Activated CD4-positive, CD25-positive, alpha-beta regulatory T cell treated with anti-CD3 and anti-CD28 coated beads, Interleukin-2, amount 50 U/mL, for 16 hours (primary cell): ENCODE results near the gene UBP1.
"Not testable (repeated sequence)": the region's sequence is repeated elsewhere in the genome, so short reads cannot be mapped to it uniquely, and the experiment has no call there.

Source experiments
- DNase-seq: peaks from one replicate; pipeline ENCODE4 v3.0.0-alpha.2; 2020; ENCODE audit warnings: low read depth, low spot score

The UBP1 gene

DNA sequence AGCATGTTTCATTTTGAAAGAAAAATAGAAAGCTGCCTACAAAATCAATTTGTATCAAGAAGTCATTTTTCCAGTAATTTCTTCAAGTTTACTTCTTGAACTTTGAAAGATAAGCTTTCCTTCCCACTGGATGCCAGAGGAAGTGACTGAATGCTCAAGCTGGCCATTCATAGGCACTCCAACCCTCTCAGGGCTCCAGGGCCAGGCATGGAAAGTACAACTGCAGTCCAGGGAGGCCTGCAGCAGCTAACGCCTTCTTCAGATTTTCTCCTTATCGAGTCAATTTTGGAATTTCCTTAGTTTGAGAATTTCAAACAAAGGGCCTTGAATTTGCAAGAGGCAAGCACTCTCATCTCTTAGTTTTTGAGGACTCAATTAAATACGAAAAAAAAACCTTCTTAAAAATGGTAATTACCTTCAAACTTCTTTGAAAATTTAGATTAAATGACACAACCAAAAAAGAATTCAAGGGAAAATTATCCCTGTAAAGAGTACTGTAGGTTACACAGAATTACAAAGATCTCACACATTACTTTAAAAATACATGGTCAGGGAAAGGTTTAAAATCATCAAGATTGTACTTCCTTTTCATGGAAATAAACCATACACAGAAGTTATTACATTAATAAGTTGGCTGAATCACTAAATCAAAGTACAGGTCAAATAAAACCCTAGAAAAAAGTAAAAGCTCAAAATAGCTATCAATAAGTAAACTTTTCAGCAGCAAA lies 2.5 kb downstream of the UBP1 start:
- no peak for DNase-seq

DNA sequence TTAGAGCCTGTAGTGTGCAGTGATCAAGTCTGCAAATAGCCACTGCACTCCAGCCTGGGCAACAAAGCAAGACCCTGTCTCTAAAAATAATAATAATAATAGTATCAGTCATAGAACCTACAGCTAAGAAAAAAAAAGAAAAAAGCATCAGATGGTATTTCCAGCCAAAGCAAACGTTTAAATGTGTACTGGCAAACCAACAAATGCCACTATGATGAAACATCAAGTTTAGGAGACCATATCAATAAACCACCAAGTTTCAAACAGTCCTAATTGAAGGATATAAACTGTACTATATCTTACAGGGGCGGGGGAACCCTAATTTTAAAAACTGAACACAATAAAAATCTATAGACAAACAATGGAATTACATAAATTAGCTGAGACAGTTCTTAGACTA lies 6.4 kb downstream of the UBP1 start:
- no peak for DNase-seq

DNA sequence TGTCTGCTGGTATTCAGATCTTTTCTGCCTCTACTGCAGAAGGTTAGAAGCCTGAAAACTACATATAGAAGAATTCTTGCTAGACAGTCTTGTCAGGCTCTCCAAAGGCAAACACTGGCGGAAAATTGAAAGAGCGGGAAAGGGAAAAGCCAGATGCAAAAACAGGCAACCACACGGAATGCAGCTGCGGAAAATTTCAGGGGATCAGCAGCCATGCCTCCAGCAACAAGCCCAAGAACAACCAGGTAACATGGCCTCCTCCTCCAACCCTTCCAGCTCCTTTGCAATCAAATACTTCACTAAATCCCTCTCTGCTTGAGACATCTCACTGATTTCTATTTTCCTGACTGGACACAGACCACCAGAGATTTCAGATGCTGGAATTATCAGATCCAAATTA lies 9.6 kb downstream of the UBP1 start:
- no peak for DNase-seq

DNA sequence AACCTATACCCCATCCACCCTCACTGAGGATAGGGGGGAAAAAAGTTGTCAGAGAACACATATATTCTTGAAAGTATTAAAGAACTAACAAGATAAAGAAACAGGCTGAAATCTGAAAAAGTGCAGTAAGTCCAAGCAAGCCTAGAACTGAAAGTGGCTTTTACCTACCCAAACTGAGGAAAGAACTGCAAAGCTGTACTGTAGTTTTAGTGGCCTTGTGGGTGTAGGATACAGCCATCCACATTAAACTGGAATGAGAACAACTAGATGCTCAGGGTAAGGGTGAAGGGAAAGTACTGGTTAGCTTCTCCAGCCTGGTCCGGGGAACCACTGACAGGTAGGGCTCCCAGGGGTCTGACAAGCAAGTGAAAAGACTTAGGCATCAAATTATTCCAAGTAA lies 10.1 kb downstream of the UBP1 start:
- DNase-seq: no peak

DNA sequence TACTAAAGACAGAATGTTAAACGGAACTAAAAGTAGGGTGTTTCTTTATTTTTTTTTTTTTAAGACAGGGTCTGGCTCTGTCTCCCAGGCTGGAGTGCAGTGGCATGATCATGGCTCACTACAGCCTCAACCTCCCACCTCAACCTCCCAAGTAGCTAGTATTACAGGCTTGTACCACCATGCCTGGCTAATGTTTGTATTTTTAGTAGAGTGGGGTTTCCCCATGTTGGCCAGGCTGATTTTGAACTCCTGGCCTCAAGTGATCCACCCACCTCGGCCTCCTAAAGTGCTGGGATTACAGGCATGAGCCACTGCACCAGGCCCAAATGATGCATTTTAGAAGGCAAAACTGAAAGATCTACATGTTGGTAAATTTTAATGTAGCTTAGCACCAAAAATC lies 10.9 kb downstream of the UBP1 start:
- DNase-seq: not testable (repeated sequence)

DNA sequence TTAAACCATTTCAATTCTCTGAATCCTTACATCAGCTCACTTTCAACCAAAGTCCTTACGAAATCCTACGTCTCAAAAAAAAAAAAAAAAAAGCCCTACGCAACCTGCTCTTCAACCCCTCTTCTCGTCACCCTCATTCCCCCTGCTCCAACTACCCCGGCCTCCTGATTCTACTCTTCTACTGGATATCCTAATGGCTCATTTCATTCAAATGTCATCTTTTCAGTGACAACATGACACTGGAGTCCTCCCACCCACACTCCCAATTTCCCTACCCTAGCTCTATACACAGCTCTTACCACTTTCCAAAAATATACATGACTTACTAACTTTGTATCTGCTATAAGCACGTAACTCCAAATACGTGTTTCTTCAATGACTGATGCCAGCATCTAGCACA lies 11.5 kb downstream of the UBP1 start:
- DNase-seq: no peak

DNA sequence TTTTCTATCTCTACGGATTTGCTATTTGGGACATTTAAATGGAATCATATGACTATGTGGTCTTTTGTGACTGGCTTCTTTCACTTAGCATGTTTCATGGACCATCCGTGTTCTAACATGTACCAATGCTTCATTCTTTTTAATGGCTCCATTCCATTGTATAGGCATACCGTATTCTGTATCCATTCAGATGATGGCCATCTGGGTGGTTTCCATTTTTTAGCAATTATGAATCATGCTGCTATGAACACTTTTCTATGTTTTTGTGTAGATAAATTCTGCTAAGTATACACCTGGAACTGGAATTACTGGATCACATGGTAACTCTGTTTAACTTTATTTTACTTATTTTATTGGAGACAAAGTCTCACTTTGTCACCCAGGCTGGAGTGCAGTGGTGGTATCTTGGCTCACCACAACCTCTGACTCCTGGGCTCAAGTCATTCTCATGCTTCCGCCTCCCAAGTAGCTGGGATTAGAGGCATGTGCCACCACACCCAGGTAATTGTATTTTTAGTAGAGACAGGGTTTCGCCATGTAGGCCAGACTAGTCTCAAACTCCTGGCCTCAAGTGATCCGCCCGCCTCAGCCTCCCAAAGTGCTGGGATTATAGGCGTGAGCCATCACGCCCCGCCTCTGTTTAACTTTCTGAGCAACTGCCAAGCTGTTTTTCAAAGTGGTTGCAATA lies 13.4 kb downstream of the UBP1 start:
- no peak for DNase-seq

DNA sequence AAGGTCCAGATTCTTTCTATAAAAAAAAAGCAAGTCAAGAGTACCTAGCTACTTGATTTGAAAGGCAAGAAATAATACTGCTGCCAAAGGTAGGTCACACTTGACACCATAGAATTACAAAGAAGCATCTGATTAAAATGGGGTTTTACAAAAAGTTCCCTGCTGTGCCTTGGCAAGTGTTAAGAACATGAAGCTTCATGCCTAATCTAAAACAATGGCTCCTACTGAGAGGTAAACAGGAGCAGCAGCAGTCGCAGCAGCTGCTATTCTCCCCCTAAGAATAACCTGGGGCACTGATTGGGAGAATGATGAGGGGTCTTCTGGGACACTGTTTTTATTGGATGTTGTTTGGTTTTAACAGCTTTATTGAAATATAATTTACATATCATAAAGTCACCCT lies 14.1 kb downstream of the UBP1 start:
- no peak for DNase-seq

DNA sequence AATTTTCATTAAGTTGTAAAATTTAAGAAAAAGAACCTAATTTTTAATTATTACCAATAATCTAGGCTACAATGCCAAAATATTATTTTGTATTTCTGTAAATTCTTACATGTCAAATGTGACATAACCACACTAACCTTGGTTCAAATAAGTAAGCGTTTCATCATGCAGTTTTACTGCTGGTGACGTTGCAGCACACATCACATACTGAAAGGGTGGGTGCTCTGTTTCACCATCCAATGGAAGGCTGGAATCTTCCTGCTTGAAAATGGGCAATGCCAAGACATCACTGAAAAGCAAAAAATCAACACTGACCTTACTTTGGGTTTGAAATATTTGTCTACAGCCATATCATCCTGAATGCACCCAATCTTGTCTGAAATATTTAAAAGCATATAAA lies 14.8 kb downstream of the UBP1 start:
- DNase-seq: no peak

DNA sequence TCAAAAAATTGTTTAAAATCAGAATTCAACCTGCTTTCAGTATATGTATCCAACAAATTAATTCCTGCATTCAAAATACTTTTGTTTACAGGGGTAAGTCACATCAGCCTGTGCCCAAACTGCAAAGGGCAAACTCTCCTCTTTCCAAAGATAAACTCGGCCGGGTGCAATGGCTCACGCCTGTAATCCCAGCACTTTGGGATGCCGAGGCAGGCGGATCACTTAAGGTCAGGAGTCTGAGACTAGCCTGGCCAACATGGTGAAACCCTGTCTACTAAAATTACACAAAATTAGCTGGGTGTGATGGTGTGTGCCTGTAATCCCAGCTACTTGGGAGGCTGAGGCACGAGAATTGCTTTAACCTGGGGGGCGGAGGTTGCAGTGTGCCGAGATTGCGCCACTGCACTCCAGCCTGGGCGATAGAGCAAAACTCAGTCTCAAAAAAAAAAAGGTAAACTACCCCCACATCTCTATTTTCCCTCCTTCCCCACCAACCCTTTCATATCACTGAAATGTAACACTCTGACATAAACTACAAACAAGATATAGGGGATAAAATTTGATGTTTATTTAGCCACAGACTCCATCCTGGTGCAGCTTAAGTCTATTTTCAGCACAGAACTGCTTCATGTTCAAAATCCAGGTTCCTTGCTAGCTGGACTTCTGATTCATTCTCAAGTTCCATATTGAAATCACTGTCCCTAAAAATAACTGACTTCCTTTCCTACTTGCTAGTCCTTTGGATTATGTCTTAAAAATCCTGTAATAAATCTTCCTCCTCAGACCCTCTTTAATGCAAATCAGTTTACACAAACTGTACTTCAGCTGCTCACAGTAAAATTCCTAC lies 15.4 kb downstream of the UBP1 start:
- no peak for DNase-seq

DNA sequence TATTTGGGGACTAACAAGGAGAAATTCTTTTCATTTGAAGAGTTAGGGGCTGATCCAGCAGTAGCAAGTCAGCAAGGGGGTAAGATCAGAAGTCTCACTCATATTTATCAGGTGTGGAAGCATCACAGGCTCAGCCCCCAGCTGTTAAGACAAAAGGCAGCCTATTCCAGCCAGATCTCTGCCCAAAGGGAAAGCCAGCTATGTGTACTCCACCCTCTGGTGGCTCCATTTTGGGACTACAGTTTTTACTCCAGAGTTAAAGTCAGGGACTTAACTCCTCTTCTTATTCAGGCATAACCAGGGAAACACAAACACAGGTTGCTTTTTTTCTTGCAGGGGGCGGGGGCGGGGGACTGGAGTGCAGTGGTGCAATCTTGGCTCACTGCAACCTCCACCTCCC lies 19.2 kb downstream of the UBP1 start:
- DNase-seq: no peak

DNA sequence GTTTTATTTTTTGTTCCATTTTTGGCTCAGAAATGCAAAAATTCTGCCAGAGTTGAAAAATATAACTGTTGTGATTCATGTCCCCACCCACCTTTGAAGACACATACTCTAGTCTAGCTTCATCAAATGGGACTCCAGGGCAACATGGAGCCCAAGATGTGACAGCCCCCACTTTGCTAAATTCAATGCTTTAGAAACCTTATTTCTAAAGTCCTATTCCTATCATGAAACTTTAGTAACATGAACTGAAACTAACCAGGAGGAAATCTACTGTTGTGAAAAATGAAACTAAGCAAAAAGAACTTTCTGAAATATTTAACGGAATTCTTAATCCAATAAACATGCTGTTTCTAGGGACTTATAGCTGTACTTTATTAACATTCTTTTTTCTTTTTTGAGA lies 20.3 kb downstream of the UBP1 start:
- no peak for DNase-seq

DNA sequence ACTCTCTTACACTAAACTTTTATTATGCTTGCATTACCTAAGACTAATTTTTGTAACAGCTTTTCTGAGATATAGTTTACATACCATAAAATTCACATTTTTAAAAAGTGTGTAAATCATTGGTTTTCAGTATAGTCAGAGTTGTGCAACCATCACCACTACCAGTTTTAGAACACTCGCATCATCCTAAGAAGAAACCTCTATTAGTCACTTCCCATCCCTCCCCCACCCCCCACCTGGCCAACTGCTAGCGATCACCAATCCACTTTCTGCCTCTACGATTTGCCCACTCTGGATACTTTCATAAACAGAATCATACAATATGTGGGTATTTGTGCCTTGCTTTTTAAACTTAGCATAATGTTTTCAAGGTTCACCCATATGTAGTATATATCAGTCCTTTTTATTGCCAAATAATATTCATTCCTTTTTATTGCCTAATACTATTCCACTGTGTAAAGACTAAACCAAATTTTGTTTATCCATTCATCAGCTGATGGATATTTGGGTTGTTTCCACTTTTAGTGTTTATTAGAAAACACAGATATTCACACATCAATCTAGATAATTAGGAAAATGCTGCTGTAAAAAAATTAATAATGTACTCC lies 23.0 kb downstream of the UBP1 start:
- no peak for DNase-seq

DNA sequence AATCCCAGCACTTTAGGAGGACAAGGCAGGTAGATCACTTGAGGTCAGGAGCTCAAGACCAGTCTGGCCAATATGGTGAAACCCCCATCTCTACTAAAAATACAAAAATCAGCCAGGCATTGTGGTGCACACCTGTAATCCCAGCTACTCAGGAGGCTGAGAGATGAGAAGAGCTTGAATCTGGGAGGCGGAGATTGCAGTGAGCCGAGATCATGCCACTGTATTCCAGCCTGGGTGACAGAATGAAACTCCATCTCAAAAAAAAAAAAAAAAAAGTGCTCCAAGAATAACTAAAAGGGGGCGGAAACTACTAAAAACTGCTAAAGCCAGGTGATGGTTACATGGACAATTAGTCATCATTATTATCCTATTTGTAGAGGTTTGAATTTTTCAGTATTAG lies 29.4 kb downstream of the UBP1 start:
- DNase-seq: not testable (repeated sequence)

DNA sequence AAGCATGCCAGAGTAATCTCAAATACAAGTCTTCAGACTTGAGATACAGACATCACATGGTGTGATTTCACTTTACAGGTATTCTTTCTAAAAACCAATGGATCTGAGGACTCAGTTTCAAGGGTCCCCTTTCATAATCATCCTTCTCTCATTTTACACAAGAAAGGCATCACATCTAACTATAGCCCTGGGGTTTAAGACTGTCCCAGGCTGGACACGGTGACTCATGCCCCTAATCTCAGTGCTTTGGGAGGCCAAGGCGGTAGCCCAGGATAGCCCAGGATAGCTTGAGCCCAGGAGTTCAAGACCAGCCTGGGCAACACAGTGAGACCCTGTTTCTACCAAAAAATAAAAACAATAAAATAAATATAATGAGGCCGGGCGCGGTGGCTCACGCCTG lies 36.4 kb downstream of the UBP1 start:
- no peak for DNase-seq

DNA sequence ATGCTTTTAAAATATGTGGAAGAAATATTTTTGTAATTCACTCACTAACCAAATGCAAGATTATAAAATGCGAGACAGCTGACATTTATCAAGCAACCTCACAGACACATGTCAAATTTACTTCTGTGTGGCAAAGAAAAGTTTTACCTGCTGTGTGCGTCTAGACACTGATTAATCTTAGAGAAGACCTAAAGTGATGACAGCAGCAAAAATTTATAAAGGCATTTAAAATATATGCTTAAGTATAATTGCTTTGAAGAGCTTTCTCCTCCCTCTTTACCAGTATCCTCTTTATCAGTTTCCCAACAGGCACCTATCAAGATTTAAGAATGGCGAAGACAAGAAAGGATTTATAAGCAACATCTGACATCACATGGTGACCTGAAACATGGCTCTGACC lies 37.3 kb downstream of the UBP1 start:
- DNase-seq: no peak

DNA sequence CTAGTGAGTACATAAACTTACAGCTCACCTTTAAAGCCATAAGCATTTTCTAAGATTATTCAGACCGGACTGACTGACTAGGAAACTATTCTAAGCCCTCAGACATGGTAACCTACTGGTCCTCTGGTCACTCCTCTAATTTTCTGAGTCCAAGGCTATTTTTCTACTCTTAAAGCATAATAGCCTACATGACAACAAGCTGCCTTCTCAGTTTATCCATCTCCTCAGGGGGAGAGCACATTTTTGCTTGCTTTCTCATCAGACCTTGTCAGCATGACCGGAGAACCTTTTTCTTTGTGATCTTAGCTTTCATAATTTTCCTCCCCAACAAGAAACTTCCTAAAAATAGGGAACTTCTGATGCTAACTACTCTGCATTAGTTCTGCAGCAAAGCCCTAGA lies 38.4 kb downstream of the UBP1 start:
- DNase-seq: no peak

DNA sequence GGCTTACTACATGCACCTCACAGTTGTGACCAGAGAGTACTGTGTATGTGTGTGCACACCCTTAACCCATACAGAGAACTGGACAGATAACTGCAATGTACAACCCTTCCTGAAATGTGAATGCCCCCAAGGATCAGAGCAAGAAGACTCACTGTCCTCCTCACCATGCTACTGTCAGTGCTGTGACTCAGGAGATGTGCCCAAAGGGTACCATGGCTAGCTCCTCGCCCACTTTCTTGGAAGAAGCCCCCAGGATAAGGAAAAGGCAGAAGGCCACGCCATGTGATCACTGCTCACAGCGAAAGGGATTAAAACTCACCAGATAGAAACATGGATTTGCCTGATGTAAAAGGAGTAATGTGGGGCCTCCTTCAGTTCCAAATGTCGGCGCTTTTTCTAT lies 41.8 kb downstream of the UBP1 start:
- no peak for DNase-seq

DNA sequence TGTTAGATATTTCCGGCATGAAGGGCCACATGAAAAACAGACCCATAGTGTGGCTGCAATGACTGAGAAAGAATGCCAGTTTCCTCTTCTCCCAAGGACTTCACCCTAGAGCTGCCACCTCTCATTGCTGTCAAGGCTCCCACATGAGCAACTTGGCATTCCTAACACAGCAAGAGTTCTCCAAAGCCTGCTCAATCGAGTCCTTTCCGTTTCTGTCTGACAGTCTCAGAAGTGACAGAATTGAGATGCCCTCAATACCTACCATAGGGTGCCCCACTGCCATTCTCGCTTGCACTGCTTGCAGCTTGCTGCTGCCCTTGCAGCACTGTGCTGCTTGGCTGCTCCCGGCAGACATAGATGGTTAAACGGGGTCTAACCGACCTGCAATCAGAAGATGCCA lies 44.3 kb downstream of the UBP1 start:
- DNase-seq: no peak

DNA sequence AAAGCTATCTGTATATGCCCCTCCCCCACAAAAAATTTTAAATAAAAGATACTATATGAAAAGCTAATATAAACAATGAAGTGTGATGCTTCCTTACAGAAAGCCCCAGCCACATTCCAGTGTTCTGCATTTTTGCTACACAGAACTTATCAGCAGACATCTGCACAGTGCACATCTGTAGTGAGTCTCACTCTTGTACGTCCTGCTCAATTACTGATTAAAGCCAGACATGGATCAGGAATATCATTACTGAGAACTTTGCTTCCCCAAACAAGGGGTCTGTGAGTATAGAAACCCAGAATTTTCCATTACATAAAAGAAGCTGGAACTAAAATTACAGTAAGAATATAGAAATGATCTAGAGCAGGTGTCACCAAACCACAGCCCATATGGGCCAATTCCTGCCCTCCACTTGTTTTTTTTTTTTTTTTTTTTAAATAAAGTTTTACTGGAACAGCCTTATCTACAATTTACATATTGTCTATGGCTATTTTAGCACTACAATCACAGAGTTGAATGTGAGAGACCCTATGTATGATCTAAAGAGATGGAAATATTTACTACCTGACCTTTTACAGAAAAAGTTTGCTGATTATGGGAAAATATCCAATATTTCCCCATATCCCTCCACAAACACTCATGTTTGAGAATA lies 45.7 kb downstream of the UBP1 start:
- no peak for DNase-seq

DNA sequence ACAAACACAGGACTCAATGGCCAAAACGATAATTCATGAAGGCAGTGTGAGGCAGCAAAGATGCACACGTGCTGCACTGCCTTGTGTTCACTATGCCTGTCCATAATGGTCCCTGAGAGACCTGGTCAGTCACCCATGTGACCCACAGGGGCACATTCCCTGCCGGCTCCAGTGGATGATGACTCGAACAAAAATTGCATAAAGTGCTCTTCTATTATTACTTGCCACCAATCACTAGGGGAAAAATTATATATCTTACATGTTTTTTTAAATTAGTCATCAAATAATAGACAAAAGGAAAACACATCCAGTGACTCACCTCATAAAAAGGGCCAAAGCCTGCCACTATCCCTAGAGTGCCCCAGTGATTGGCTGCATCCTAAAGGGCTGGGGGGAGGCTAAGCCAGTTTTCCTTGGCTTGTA lies 47.5 kb downstream of the UBP1 start:
- no peak for DNase-seq

DNA sequence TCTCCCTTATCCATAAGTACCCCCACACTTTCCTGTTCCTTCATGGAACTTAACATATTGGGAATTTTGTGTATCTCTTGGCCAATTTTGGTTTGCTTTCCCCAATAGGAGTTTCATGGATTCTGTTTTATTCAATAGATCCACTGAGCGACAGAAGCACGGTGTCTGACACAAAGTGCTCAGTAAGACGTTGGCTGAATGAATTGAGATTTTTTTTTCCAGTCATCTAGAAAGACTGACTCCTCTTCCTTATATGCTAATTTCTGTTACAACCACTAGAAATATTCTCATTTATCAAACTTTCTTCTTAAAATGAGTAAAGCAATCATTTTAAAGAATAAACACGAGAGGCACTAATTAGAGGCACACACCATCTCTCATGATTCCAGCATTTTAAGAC lies 48.1 kb downstream of the UBP1 start:
- no peak for DNase-seq
